HepG2 (cell line): ENCODE results near the gene NAA25. TPM values are rescaled to one million over a fixed set of nuclear protein-coding genes. Genes with fewer than 3 reads are reported as not detected.

ENCODE experiments used
- HOXA9 ChIP-seq: sonication (generic); formaldehyde crosslinking; IDR thresholded peaks from 2 replicates; pipeline ENCODE4 v1.8.1; 2022; ENCODE audit warnings: missing genetic modification reagents, mild to moderate bottlenecking, moderate library complexity, borderline replicate concordance
- RXRA ChIP-seq: sonication (generic); formaldehyde crosslinking; IDR thresholded peaks from 2 replicates; pipeline ENCODE4 v1.5.1; 2020; ENCODE audit warnings: missing genetic modification reagents
- XRCC5 ChIP-seq: fragments of 200-400 bp; formaldehyde crosslinking; optimal IDR thresholded peaks from 2 replicates; pipeline ENCODE3; 2017; ENCODE audit warnings: mild to moderate bottlenecking, low read length
- ZNF775 ChIP-seq: sonication (generic); formaldehyde crosslinking; IDR thresholded peaks from 2 replicates; pipeline ENCODE4 v1.4.0; 2020; ENCODE audit warnings: missing genetic modification reagents, mild to moderate bottlenecking, moderate library complexity, borderline replicate concordance
- polyA plus RNA-seq, 8 experiments: library from polyadenylated mRNA; depleted of rRNA in 3 of 8; stranded (reverse) in 7 of 8; unstranded in 1 of 8; fragments of >200 nt; fragmentation: Illumina TruSeq in 4 of 8; extraction: Trizol in 4 of 8; gene quantifications; 2 replicates each; pipeline versions ENCODE4 v1.2.1 to v1.2.3, GENCODE V29; 2011 to 2016; ENCODE audit warnings: low read depth in 4 of 8, missing spikeins in 1 of 8, mixed read lengths in 1 of 8; ENCODE audit not compliant: insufficient read depth in 1 of 8
- total RNA-seq, 5 experiments: library from RNA; depleted of rRNA; stranded (reverse); fragments of >200 nt; fragmentation: Illumina TruSeq; extraction: Trizol; gene quantifications; 2 replicates each; pipeline ENCODE4 v1.2.3, GENCODE V29; 2016; ENCODE audit warnings: low read depth in 1 of 5
- TF ChIP-seq, protein P1 (sequence below): sonication (generic); formaldehyde crosslinking; conservative IDR thresholded peaks from 2 replicates; pipeline ENCODE4 v1.4.0; 2020; ENCODE audit warnings: missing genetic modification reagents
- TF ChIP-seq, protein P2 (sequence below): sonication (generic); formaldehyde crosslinking; IDR thresholded peaks from 2 replicates; pipeline ENCODE4 v1.4.0; 2020; ENCODE audit warnings: mild to moderate bottlenecking, missing genetic modification reagents
- TF ChIP-seq, protein P3 (sequence below): sonication (generic); formaldehyde crosslinking; IDR thresholded peaks from 2 replicates; pipeline ENCODE4 v1.8.0; 2022; ENCODE audit warnings: mild to moderate bottlenecking, missing genetic modification reagents; ENCODE audit not compliant: insufficient replicate concordance
- TF ChIP-seq, protein P4 (sequence below): sonication (generic); formaldehyde crosslinking; IDR thresholded peaks from 2 replicates; pipeline ENCODE4 v1.4.0; 2020; ENCODE audit warnings: mild to moderate bottlenecking, missing genetic modification reagents
- TF ChIP-seq, protein P5 (sequence below): fragments of 450-650 bp; IDR thresholded peaks from 2 replicates; pipeline ENCODE4 v1.6.1; 2017; ENCODE audit warnings: mild to moderate bottlenecking
- TF ChIP-seq, protein P6 (sequence below): sonication (generic); formaldehyde crosslinking; IDR thresholded peaks from 2 replicates; pipeline ENCODE4 v1.4.0; 2020; ENCODE audit warnings: missing genetic modification reagents, mild to moderate bottlenecking, borderline replicate concordance
- TF ChIP-seq, protein P7 (sequence below): sonication (generic); formaldehyde crosslinking; conservative IDR thresholded peaks from 2 replicates; pipeline ENCODE4 v1.8.0; 2022; ENCODE audit warnings: low read depth, missing genetic modification reagents
- TF ChIP-seq, protein P8 (sequence below): sonication (generic); formaldehyde crosslinking; IDR thresholded peaks from 2 replicates; pipeline ENCODE4 v1.5.0; 2020; ENCODE audit warnings: missing genetic modification reagents

The NAA25 gene
- total and polyA plus RNA-seq, 2 of the 13 experiments (the other 11 are each of a cell fraction or from before 2014, with no cell fraction given): 11.4 to 32.0 TPM

DNA sequence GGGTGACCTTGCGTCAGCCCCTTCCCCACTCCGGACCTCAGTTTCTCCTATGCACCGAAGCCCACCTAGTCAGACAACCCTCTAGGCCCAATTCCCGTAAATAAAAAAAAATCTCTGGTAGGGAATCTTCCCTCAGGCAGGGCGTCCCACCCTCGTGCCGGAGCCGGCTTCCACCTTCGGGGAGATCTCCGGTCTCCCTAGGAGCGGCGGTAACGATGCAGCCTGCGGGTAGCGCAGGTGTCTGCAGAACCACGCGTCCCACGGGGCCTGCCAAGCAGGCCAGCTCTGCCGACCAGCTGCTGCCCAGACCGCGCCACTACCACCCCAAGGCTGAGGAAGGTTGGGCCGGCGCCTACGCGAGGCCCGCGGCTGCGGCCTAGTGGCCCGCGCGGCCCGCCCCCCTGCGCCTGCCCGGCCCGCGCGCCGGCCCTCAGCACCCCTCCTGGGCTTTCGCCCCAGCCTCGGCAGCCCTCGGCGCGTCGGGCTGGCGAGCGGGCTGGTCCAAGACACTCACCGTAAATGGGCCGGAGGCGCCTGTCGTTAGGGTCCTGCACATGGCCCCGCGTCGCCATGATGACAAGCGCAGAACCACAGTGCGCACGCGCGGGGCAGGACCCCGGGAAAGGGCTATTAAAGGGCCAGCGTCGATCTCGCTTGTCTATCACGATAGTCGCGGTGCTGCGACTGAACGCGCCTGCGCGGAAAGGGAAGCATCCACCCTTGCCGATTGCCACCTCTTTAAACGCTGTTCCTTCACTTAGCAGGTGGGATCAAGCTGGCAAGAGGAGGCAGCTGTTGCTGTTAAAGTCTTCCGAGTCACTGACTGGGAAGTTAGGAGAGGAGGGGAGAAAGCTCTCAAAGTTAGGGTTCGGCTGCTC is at the start of gene NAA25 (continued):
- TF ChIP-seq, protein P1, sequence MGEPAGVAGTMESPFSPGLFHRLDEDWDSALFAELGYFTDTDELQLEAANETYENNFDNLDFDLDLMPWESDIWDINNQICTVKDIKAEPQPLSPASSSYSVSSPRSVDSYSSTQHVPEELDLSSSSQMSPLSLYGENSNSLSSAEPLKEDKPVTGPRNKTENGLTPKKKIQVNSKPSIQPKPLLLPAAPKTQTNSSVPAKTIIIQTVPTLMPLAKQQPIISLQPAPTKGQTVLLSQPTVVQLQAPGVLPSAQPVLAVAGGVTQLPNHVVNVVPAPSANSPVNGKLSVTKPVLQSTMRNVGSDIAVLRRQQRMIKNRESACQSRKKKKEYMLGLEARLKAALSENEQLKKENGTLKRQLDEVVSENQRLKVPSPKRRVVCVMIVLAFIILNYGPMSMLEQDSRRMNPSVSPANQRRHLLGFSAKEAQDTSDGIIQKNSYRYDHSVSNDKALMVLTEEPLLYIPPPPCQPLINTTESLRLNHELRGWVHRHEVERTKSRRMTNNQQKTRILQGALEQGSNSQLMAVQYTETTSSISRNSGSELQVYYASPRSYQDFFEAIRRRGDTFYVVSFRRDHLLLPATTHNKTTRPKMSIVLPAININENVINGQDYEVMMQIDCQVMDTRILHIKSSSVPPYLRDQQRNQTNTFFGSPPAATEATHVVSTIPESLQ (CRISPR knock-in tag): no peak
- TF ChIP-seq RXRA (CRISPR knock-in tag) (peak; percentile 58), ZNF775 (CRISPR knock-in tag) (no peak), HOXA9 (no peak), XRCC5 (peak; percentile 29)
- TF ChIP-seq, protein P2, sequence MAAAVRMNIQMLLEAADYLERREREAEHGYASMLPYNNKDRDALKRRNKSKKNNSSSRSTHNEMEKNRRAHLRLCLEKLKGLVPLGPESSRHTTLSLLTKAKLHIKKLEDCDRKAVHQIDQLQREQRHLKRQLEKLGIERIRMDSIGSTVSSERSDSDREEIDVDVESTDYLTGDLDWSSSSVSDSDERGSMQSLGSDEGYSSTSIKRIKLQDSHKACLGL (CRISPR knock-in tag): 0 out of 2 replicates have a peak, but pooled peaks have one; percentile 9
- TF ChIP-seq, protein P3, sequence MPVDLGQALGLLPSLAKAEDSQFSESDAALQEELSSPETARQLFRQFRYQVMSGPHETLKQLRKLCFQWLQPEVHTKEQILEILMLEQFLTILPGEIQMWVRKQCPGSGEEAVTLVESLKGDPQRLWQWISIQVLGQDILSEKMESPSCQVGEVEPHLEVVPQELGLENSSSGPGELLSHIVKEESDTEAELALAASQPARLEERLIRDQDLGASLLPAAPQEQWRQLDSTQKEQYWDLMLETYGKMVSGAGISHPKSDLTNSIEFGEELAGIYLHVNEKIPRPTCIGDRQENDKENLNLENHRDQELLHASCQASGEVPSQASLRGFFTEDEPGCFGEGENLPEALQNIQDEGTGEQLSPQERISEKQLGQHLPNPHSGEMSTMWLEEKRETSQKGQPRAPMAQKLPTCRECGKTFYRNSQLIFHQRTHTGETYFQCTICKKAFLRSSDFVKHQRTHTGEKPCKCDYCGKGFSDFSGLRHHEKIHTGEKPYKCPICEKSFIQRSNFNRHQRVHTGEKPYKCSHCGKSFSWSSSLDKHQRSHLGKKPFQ (CRISPR knock-in tag): peak; percentile 17
- TF ChIP-seq, protein P4, sequence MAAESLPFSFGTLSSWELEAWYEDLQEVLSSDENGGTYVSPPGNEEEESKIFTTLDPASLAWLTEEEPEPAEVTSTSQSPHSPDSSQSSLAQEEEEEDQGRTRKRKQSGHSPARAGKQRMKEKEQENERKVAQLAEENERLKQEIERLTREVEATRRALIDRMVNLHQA (CRISPR knock-in tag): no peak
- TF ChIP-seq, protein P5, sequence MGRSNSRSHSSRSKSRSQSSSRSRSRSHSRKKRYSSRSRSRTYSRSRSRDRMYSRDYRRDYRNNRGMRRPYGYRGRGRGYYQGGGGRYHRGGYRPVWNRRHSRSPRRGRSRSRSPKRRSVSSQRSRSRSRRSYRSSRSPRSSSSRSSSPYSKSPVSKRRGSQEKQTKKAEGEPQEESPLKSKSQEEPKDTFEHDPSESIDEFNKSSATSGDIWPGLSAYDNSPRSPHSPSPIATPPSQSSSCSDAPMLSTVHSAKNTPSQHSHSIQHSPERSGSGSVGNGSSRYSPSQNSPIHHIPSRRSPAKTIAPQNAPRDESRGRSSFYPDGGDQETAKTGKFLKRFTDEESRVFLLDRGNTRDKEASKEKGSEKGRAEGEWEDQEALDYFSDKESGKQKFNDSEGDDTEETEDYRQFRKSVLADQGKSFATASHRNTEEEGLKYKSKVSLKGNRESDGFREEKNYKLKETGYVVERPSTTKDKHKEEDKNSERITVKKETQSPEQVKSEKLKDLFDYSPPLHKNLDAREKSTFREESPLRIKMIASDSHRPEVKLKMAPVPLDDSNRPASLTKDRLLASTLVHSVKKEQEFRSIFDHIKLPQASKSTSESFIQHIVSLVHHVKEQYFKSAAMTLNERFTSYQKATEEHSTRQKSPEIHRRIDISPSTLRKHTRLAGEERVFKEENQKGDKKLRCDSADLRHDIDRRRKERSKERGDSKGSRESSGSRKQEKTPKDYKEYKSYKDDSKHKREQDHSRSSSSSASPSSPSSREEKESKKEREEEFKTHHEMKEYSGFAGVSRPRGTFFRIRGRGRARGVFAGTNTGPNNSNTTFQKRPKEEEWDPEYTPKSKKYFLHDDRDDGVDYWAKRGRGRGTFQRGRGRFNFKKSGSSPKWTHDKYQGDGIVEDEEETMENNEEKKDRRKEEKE: no peak
- TF ChIP-seq, protein P6, sequence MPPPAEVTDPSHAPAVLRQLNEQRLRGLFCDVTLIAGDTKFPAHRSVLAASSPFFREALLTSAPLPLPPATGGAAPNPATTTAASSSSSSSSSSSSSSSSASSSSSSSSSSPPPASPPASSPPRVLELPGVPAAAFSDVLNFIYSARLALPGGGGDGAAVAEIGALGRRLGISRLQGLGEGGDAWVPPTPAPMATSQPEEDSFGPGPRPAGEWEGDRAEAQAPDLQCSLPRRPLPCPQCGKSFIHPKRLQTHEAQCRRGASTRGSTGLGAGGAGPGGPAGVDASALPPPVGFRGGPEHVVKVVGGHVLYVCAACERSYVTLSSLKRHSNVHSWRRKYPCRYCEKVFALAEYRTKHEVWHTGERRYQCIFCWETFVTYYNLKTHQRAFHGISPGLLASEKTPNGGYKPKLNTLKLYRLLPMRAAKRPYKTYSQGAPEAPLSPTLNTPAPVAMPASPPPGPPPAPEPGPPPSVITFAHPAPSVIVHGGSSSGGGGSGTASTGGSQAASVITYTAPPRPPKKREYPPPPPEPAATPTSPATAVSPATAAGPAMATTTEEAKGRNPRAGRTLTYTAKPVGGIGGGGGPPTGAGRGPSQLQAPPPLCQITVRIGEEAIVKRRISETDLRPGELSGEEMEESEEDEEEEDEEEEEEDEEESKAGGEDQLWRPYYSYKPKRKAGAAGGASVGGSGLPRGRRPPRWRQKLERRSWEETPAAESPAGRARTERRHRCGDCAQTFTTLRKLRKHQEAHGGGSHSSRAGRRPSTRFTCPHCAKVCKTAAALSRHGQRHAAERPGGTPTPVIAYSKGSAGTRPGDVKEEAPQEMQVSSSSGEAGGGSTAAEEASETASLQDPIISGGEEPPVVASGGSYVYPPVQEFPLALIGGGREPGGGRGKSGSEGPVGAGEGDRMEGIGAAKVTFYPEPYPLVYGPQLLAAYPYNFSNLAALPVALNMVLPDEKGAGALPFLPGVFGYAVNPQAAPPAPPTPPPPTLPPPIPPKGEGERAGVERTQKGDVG (CRISPR knock-in tag): peak; percentile 12; the same call in 1 of the 2 replicates
- TF ChIP-seq, protein P7, sequence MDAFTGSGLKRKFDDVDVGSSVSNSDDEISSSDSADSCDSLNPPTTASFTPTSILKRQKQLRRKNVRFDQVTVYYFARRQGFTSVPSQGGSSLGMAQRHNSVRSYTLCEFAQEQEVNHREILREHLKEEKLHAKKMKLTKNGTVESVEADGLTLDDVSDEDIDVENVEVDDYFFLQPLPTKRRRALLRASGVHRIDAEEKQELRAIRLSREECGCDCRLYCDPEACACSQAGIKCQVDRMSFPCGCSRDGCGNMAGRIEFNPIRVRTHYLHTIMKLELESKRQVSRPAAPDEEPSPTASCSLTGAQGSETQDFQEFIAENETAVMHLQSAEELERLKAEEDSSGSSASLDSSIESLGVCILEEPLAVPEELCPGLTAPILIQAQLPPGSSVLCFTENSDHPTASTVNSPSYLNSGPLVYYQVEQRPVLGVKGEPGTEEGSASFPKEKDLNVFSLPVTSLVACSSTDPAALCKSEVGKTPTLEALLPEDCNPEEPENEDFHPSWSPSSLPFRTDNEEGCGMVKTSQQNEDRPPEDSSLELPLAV: peak; percentile 78; the same call in 1 of the 2 replicates
- TF ChIP-seq, protein P8, sequence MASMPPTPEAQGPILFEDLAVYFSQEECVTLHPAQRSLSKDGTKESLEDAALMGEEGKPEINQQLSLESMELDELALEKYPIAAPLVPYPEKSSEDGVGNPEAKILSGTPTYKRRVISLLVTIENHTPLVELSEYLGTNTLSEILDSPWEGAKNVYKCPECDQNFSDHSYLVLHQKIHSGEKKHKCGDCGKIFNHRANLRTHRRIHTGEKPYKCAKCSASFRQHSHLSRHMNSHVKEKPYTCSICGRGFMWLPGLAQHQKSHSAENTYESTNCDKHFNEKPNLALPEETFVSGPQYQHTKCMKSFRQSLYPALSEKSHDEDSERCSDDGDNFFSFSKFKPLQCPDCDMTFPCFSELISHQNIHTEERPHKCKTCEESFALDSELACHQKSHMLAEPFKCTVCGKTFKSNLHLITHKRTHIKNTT (CRISPR knock-in tag): no peak
